ENCODE data around the gene CTU2. TPM values are rescaled to one million over a fixed set of nuclear protein-coding genes. Genes with fewer than 3 reads are reported as not detected.
A peak's percentile ranks its signal among the peaks of the same experiment; 100 is the strongest.

CTU2 gene
- total RNA-seq, 1 experiment from 2014 or later = 39.5 TPM

DNA sequence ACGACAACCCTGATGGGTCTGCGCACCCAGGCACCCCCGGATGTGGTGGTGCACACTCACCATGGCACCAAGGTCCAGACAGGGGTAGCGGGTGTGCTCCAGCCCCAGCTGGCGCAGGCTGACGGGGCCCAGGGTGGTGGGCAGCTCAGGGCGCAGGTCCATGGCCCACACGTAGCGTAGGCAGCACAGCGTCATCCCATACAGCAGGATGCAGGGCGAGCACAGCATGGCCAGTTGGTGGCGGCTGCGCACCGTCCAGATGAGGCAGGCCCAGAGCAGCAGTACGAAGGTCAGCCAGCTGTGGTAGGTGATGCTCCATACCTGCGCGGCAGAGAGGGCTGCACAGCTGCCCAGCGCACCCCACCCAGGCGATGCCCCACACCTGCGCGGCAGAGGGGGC, 29.8 kb downstream of the CTU2 start:
- Mint-ChIP-seq H3K9me3 (ENCODE audit: low read depth, unreplicated experiment) (no peaks in the 10 kb centered on the region), H3K36me3 (ENCODE audit: insufficient read depth, unreplicated experiment) (peaks cover 67% of the 10 kb centered on the region), H3K27ac (ENCODE audit: unreplicated experiment) (no peak overlapping the region), H3K4me1 (ENCODE audit: low read depth, unreplicated experiment) (peaks cover 5% of the 10 kb centered on the region), H3K4me3 (ENCODE audit: low read depth, unreplicated experiment) (no peak overlapping the region), H3K27me3 (ENCODE audit: unreplicated experiment) (no peaks in the 10 kb centered on the region)
- TF ChIP-seq, protein P1, sequence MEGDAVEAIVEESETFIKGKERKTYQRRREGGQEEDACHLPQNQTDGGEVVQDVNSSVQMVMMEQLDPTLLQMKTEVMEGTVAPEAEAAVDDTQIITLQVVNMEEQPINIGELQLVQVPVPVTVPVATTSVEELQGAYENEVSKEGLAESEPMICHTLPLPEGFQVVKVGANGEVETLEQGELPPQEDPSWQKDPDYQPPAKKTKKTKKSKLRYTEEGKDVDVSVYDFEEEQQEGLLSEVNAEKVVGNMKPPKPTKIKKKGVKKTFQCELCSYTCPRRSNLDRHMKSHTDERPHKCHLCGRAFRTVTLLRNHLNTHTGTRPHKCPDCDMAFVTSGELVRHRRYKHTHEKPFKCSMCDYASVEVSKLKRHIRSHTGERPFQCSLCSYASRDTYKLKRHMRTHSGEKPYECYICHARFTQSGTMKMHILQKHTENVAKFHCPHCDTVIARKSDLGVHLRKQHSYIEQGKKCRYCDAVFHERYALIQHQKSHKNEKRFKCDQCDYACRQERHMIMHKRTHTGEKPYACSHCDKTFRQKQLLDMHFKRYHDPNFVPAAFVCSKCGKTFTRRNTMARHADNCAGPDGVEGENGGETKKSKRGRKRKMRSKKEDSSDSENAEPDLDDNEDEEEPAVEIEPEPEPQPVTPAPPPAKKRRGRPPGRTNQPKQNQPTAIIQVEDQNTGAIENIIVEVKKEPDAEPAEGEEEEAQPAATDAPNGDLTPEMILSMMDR (IDR thresholded peaks at IDR 0.05; ENCODE audit: unreplicated experiment) = no peak
- DNase-seq = no peak
- CTCF ChIA-PET = interaction anchor here (3.2 kb wide), 1 partner anchor 48 kb away, joined by 39 read pairs; the partner anchor contains the start of gene PIEZO1
- intact Hi-C loops (cut with micrococcal nuclease; ENCODE audit: unreplicated experiment) = loop anchor here (5.0 kb wide), 1 partner anchor 481 kb away; the partner anchor contains the start of gene ZNF778
- BruUV-seq (replicated peaks) = no TSS peak

DNA sequence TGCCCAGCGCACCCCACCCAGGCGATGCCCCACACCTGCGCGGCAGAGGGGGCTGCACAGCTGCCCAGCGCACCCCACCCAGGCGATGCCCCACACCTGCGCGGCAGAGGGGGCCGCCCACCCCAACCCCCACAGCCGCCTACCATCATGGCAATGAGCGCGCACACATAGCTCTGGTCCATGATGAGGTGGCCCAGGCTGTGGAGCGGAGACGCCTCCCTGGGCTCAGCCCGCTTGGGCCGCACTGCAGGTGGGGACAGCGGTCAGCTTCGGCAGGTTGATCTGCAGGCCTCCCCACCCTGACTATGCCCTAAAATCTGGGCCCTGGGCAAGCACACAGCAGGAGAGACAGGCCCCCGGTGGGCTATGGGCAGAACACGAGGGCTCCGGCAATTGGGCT, 30.2 kb downstream of the CTU2 start:
- intact Hi-C loops (cut with micrococcal nuclease; ENCODE audit: unreplicated experiment) = loop anchor here (5.0 kb wide), 1 partner anchor 481 kb away; the partner anchor contains the start of gene ZNF778
- DNase-seq = no peak
- TF ChIP-seq, protein P1 (IDR thresholded peaks at IDR 0.05; ENCODE audit: unreplicated experiment) = no peak
- CTCF ChIA-PET = interaction anchor here (1.3 to 3.2 kb wide), 2 partner anchors 21 to 47 kb away, joined by 4 to 39 read pairs; partner anchors contain the start of gene PIEZO1
- Mint-ChIP-seq H3K9me3 (ENCODE audit: low read depth, unreplicated experiment) (no peaks in the 10 kb centered on the region), H3K4me1 (ENCODE audit: low read depth, unreplicated experiment) (peaks cover under 1% of the 10 kb centered on the region), H3K27ac (ENCODE audit: unreplicated experiment) (no peak overlapping the region), H3K4me3 (ENCODE audit: low read depth, unreplicated experiment) (no peak overlapping the region), H3K36me3 (ENCODE audit: insufficient read depth, unreplicated experiment) (peaks cover 66% of the 10 kb centered on the region), H3K27me3 (ENCODE audit: unreplicated experiment) (no peaks in the 10 kb centered on the region)
- no TSS peak for BruUV-seq (replicated peaks)

DNA sequence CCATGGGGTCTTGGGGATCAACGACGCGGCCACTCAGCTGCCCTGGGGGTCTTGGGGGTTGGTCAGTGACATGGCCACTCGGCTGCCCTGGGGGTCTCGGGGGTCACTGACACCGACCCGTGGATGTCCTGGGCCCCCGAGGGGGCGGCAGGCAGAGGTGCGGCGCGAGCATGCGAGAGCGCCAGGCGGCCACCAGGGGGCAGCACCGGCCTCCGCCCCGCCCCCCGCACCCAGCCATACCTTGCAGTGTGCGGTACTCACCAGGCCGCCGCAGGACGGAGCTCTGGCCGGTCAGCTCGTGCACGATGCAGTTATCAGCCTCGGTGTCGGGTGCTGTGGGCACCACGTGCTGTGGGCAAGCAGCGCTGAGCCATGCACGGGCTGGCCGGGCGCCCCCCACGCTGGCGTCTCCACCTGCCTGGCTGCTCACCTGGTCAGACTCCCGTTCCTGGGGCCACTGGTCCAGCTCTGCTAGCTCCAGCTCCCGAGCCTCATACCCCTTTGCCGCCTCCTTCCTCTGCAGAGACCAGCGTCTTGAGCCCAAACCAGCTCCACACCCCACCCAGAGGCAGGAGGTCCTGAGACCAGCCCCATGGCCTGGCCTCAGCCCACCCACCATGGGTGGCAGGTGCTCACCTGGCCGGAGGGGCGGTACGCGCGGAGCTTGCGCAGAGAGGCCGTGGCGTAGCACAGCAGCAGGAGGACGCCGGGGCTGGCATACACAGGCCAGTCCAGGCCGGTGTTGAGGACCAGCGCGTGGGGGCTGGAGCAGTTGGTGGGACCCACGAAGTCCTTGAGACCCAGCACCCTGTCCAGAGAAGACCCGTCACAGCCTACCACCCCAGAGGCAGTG, 31.2 kb downstream of the CTU2 start:
- no TSS peak for BruUV-seq (replicated peaks)
- TF ChIP-seq, protein P1 (IDR thresholded peaks at IDR 0.05; ENCODE audit: unreplicated experiment) = peak; percentile 99

DNA sequence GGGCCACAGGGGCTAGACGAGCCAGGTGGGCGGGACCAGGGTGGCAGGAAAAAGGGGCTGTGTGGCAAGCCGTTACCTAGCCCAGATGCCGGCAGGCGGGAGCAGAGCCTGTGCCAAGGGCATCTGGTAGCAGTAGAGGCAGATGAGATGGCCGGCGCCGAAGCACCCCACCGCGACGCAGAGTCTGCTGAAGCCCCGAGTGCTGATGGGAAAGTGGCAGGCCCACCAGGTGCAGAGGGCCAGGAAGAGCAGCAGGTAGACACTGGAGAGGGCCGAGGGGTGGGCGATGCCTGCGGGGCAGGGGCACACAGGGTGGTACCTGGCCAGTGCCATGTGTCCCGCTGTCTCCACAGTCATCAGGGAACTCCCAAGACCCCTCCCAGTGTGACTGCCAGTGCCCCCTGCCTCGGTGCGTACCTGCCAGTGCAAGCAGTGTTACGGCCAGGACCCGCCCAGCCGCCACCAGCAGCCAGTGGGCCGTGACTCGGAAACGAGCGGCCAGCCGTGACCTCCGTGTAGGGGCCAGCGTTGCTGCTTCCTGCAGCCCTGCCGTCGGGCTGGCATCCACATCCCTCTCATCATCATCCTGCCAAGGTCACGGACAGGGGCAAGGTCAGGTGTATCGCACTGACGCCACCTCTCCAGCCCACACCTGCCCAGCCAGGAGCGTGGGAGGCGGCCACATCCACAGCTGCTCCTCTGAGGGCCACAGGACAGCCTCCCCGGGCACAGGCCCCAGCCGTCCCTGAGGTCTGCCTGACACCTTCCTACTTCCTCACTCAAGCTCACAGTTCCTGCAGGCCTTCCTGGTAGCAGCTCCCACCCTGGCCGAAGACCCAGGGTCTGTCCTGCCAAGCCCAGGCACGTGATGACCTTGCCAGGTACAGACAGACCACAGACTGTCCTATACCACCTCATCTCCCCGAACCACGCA, 32.1 kb downstream of the CTU2 start:
- peaks cover 53% of the 10 kb centered on the region for H3K36me3 Mint-ChIP-seq (ENCODE audit: insufficient read depth, unreplicated experiment)
- no peaks in the 10 kb centered on the region for H3K27me3 Mint-ChIP-seq (ENCODE audit: unreplicated experiment)
- no peak overlapping the region for H3K4me3 Mint-ChIP-seq (ENCODE audit: low read depth, unreplicated experiment)
- CTCF ChIA-PET = interaction anchor here (0.9 to 3.2 kb wide), 3 partner anchors 25 to 429 kb away, joined by 7 to 39 read pairs (median 7); partner anchors contain the start of gene PIEZO1
- H3K4me1 Mint-ChIP-seq (ENCODE audit: low read depth, unreplicated experiment) = no peaks in the 10 kb centered on the region
- no peak overlapping the region for H3K27ac Mint-ChIP-seq (ENCODE audit: unreplicated experiment)
- TF ChIP-seq, protein P1 (IDR thresholded peaks at IDR 0.05; ENCODE audit: unreplicated experiment) = no peak
- DNase-seq = no peak
- intact Hi-C loops (cut with micrococcal nuclease; ENCODE audit: unreplicated experiment) = loop anchor here (5.0 kb wide), 1 partner anchor 479 kb away; the partner anchor contains the start of gene ZNF778
- no peaks in the 10 kb centered on the region for H3K9me3 Mint-ChIP-seq (ENCODE audit: low read depth, unreplicated experiment)
- BruUV-seq (replicated peaks) = no TSS peak

More for the DNA sequence above, 31.2 kb downstream of the CTU2 start:
- H3K4me1 Mint-ChIP-seq (ENCODE audit: low read depth, unreplicated experiment) = no peaks in the 10 kb centered on the region
- no peaks in the 10 kb centered on the region for H3K9me3 Mint-ChIP-seq (ENCODE audit: low read depth, unreplicated experiment)
- peaks cover 60% of the 10 kb centered on the region for H3K36me3 Mint-ChIP-seq (ENCODE audit: insufficient read depth, unreplicated experiment)
- H3K27ac Mint-ChIP-seq (ENCODE audit: unreplicated experiment) = no peak overlapping the region
- no peaks in the 10 kb centered on the region for H3K27me3 Mint-ChIP-seq (ENCODE audit: unreplicated experiment)
- CTCF ChIA-PET = interaction anchor here (0.5 to 3.2 kb wide), 19 partner anchors 18 to 479 kb away, joined by 3 to 39 read pairs (median 4); partner anchors contain the start of genes APRT and PIEZO1
- peak; percentile 75 for DNase-seq
- H3K4me3 Mint-ChIP-seq (ENCODE audit: low read depth, unreplicated experiment) = no peak overlapping the region
- intact Hi-C loops (cut with micrococcal nuclease; ENCODE audit: unreplicated experiment) = loop anchor here (5.0 kb wide), 1 partner anchor 480 kb away; the partner anchor contains the start of gene ZNF778
